ENCODE data around the gene PPP1R7.
"Not testable (repeated sequence)": the region's sequence is repeated elsewhere in the genome, so short reads cannot be mapped to it uniquely, and the experiment has no call there.

Gene PPP1R7

DNA sequence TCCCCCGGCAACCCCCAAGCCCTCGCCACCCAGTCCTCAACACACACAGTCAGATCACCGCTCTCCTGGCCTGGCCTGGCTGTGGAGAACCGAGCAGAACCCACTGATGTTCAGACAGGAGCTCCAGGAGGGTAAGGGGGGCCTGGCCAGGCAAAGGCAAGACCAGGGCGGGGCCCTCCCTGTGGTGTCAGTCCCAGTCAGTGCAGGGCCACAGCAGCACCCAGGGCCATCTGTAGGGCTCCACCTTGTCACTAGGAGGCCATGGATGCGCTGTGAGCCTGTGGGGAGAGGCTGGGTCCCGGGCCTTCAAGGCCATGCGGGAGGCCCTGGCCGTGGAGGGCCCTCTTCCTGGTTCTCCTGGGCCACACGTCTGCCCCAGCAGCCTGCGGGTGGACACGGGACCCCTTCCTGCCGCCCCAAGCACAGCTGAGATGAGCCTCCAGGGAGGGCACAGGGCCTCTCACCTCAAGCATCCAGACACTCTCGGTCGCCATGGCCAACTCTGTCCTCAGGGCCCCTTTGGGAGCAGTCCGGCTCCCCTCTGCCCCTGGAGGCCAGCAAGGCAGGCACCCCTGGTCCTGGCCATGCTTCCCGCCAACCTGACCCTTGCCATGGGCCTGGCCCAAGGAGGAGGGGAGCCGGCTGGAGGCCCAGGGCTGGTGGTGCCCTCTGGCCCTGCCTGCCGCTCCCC, 40.2 kb downstream of the PPP1R7 start:
- no peak for DNase-seq

DNA sequence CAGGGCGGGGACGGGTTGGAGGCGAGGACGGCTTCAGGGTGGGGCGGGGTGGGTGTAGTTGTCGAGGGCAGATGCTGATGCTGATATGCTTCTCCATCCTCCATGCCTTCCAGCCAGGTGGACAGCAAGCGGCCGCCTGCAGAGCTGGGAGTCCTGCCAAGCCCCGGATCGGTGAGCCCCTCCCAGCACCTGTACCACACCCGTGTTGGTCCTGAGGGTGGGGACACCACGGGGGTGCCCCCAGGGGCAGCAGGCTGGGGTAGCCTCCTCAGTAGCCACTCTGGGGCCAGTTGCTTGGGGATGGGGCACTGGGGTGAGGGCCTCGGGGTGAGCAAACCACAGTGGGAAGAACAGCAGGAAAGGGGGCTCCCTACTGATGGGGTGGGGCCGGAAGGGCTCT, 40.8 kb downstream of the PPP1R7 start:
- DNase-seq = no peak

DNA sequence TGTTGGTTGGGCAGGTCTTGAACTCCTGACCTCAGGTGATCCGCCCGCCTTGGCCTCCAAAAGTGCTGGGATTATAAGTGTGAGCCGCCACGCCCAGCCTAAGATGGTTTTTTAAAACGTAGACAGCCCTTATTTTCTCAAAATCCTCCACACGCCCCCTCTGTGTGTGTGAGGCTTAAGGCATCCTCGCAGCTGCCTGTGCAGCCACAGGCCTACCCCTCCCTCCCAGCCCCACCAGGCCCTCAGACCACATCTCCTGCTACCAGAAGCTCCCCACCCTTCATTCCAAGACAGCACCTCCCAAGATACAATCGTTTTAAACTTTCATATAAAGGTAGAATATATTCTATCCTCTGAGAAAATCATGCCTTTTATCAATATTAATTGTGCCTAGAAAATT, 43.0 kb downstream of the PPP1R7 start:
- no peak for DNase-seq

DNA sequence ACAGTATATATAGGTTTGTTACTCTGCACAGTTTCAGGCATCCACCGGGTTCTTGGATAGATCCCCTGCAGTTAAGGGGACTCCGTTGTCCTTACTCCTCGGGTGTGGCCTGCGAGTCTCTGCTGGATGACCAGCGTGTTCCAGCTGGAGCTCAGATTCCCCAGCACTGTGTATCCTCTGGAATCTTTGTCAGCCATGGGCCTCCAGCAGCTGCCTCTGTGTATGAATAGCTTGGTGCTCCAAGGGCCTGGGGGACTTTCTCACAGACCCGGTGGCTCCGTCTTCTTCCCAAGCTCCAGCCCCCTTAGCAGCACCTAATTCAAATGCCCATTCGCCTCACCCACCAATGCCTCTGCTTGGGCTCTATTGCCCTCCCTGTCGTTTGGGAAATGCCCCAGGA, 44.5 kb downstream of the PPP1R7 start:
- DNase-seq = no peak

DNA sequence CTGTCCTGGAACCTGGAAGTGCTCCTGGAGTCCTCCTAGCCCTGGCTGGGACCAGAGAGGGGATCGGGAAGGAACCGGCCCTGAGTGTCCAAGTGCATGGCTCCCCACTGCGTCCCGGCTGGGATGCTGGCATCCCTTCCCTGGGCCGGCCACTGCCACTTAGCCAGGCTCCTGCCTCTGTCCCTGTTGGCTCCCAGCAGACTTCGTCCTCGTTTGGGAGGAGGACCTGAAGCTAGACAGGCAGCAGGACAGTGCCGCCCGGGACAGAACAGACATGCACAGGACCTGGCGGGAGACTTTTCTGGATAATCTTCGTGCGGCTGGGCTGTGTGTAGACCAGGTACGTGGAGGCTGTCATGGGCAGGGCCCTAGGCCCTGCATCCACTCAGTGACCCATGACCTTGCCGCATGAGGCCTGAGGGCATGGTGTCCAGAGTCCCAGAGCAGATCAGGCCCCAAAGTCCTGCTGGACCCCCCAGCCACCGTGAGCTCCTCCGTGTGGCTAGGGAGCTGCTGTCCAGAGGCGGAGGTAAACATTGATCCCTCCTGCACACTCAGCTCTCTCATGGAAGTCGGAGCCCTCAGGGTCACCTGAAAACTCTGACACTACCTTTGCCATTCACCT, 45.4 kb downstream of the PPP1R7 start:
- DNase-seq = no peak

DNA sequence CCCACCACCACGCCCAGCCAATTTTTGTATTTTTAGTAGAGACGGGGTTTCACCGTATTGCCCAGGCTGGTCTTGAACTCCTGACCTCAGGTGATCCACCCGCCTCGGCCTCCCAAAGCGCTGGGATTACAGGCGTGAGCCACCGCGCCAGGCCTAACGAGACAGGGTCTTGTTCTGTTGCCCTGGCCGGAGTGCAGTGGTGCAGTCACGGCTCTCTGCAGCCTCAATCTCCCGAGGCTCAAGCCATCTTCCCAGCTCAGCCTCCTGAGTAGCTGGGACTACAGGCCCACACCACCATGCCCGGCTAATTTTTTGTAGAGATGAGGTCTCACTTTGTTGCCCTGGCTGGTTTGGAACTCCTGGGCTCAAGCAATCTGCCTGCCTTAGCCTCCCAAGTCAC, 47.0 kb downstream of the PPP1R7 start:
- DNase-seq = not testable (repeated sequence)

DNA sequence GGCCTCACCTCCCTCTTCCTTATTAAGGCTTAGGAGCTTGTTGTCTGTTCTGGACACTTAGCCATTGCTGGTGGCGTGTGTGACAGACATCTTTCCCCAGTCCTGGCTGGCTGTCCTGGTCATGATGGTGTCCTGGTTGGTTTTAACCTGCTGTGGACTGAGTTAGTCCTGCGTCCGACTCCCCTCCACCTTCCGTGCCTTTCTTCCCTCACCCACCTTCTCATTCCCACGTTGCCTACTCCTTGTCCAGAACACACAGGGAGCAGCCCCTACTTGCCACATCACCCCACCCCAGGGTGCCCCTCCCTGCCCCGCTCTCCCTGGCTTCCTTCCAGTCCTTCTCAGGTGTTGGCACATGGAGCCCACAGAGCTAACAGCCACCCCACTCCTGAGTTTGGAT, 47.7 kb downstream of the PPP1R7 start:
- no peak for DNase-seq

DNA sequence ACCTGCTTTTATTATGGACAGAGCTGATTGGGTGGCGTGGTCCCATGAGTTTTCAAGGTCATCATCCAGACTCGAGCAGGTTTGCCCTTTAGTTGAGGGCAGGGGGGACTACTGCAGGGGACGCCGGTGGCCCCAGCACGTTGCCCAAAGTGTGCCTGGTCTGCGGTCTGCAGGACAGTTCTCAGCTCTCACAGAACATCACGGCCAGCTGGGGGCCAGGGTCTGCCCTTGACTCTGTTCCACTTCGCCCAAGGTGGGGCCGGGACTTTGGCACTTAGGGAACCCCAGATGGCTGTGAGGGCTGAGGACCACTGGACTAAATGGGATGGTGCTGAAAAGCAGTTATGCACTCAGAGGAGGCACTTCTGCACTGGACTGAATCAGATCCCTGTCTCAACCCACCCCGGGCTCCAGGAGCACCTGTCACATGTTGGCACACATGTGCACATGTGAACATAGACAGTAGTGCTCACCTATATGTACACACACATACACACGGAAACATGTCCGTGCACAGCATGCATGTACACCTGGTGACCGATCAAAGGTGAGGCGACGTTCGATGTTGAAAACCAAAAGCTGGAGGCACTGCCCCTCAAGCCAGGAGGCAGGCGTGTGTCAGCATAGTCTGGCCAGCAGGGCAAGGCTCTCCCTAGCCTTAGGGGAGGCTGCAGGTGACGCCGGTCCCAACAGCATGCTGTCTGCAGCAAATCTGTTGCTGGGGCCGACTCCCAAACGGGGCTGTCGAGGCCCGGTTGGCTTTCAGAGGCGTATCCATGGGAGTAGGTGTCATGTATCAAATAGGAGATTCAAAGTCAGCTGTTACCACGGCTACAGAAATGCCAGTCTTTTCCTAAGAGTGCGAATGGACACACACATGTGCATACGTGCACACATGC, 48.4 kb downstream of the PPP1R7 start:
- DNase-seq = no peak

DNA sequence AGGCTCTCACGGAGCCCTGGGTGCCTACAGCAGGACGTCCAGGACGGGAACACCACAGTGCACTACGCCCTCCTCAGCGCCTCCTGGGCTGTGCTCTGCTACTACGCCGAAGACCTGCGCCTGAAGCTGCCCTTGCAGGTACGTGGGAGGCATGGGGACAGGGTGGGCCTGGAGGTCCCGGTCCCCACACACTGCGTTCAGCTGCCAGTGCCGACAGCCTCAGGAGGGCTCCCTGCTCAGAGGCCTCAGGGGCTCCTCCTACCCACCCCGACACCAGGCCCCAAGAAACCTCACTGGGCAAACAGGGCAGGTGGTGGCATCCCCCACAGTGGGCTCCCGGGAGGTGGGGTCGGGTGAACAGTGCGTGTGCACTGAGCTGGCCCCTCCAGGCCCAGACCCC, 49.0 kb downstream of the PPP1R7 start:
- no peak for DNase-seq

DNA sequence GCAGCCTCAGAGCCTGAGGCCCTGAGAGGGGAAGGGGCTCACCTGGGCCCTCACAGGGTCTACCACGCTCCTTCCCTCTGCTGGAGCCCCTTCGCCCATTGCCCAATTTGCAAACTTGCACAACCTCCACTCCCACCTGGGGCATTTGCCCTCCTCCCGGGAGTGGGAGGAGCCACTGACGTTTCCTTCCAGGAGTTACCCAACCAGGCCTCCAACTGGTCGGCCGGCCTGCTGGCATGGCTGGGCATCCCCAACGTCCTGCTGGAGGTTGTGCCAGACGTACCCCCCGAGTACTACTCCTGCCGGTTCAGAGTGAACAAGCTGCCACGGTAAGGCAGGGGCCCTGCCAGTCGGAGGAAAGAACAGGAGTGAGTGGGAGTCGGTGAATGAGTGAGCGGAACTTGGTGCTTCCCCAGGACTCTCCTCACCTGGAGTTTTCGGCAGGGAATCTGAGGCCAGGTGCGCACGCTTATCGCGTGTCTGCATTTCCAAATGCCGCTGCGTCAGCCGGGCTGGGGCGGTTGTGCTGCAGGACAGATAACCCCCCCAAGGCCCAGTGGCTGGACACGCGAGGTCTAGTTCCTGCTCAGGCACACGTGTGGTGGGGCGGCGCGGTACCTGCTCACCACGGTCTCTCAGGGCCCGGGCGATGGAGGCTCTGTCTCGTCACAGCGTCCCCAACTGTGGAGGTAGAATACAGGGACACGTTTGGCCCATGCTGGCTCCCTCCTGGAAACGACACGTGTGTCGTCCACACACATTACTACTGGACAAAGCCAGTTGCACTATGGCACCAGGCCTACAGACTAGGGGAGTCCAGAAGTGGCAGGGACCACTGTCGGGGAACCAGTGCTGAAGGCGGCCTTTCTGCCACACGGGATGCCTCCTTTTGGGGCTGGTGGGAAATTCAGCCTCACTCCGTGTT, 49.9 kb downstream of the PPP1R7 start:
- DNase-seq = peak in 4 of 56 donors; percentile 16 to 34 (median 24)

DNA sequence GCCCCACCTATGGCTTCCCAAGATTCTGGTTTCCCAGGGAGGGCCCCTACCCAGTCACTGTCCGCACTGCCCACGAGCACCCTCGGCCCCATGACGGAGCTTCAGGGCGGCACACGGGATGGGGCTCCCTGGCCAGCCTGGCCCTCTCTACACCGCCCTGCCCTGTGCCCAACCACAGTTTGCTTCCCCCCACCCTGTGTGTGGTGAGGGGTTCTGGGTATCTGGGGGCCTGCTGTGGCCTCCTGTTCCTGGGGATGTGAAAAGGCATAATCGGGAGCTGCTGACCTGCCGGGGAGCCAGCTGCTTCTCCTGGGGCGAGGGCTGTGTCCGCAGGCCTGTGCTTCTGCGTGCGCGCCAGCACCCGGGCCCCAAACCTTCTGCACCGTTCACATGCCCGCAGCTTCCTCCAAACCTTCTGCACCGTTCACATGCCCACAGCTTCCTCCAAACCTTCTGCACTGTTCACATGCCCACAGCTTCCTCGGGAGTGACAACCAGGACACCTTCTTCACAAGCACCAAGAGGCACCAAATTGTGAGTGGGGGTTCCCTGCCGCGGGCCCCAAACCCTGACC, 50.6 kb downstream of the PPP1R7 start:
- no peak for DNase-seq

DNA sequence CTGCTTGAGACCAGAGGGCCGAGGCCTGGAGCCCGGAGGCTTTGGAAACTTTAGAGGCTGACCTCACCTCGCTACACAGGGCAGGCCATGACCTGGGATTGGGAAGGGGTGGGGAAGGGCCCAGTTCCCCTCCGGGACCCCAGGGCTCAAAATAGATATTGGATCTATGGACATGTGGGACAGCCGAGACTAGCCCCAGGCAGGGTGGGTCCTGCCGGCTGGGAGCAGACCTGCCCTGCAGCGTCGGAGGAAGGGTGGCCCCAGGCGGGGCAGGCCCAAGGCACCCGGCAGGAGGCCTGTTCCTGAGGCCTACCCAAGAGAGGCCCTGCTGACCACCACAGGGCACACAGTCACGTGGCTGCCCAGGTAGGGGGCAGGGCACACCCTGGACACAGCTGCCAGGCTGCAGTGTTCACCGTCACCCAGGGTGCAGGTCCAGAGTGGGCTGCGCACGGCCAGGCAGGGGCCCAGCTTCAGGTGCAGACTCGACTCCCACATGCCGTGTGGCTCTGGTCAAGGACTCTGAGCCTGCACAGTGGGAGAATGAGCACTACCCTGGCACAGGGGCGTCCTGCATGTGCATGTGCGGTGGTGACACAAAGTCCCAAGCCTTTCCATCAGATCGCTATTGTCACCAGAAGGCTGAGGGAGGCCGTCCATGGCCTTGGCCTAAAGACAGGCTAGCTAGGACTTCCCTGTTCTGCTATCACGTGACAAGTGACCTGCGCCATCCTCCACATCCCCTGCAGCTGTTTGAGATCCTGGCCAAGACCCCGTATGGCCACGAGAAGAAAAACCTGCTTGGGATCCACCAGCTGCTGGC, 51.4 kb downstream of the PPP1R7 start:
- no peak for DNase-seq

DNA sequence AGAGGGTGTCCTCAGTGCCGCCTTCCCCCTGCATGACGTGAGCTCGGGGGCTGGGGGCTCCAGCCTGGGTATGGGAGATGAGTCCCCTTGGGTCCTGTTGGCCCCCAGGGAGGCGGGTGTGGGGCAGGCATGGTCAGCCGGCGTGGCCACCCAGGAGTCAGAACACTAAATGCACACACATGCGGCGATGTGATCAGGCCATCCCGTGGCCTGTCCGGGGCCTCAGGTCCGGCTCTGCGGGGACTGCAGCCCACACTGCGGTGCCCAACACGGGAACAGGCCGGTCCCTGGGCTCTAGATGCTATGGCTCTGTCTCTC, 52.0 kb downstream of the PPP1R7 start:
- DNase-seq = no peak

DNA sequence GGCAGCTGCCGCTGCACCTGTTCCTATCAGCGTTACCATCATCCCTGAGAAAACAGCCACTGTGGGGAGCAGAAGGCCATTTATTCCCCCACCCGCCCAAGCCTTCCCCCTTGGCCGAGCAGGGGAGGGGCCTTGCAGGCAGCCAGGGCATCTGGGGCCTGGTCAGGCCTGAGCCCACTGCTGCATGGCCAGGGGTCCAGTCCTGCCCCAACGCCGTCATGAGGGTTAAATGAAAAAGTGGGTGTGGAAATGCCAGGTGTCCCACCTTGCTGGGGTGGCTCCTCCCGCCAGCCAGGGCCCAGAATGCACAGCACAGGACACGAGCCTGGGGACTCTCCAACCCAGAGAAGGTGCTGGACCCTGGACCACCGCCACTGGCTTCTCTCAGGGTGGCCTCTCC, 52.4 kb downstream of the PPP1R7 start:
- no peak for DNase-seq

DNA sequence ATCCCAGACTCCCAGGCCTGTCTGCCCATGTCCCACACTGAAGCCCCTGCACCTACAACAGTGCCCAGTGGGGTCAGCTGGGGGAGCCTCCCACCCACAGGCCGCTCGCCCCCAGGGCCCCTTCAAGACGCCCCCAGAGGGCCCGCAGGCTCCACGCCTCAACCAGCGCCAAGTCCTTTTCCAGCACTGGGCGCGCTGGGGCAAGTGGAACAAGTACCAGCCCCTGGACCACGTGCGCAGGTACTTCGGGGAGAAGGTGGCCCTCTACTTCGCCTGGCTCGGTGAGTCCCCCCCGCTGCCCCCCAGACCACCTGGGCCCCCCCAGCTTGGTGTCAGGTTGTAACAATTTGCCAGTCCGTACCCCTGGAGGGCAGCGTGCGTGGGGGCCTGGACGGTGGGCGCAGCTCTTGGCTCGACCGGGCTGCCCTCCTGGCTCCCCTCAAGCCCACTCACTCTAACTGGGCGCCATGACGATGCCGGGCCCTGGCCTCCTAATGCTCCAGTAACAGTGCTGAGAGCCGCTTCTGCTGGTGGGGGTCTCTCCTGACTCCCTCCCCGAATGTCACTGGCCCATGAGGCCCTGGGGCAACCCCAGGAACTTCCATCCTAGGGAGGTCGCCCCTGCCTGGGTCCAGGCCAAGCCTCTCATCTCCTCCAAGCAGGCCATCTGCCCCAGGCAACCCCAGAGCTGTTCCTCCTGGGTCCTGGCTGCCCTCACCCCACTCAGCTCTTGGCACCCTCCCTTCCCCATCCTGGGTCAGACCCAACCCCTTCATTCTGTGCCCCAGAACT, 53.1 kb downstream of the PPP1R7 start:
- DNase-seq = no peak

DNA sequence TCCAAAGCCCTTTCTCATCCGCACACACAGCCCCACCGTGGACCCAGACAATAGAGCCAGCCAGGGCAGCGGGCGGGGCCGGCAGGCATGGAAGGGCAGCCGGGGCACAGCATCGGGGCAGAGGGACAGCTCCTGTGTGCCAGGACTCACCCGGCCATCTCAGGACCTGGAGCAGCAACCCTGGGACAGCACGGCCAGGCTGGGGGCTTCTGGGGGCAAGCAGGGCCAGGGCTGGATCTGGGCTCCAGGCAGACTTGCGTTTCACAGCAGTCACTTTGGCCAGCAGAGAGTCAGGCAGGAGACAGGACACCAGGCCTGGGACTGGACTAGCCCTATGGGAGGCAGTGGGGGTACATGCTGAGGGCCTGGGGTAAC, 53.7 kb downstream of the PPP1R7 start:
- no peak for DNase-seq

DNA sequence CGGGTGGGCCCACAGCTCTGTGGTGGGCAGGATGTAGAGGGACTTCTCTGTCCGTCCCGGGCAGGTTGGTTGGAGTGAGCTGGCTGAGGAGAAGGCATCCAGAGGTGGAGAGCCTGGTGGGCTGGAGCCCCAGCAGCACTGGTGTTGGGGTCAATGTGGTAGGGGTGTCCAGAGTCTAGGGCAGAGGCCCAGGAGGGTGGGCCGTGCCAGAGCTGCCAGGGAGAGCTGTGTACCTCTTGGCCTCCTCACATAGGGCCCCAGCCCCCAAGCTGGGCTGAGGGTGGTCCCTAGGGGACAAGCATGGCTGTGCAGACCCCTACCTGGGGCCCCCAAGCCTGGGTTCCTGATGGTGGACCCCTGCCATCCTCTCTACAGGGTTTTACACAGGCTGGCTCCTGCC, 54.2 kb downstream of the PPP1R7 start:
- DNase-seq = no peak

DNA sequence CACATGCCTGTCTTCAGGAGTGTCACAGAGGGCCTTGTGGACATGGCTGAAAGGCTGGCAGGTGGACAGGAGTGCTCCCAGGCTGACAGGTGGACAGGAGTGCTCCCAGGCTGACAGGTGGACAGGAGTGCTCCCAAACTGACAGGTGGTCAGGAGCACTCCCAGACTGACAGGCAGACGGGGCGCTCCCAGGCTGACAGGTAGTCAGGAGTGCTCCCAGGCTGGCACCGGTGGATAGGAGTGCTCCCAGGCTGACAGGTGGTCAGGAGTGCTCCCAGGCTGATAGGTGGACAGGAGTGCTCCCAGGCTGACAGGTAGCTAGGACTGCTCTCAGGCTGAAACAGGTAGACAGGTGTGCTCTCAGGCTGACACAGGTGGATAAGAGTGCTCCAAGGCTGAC, 54.8 kb downstream of the PPP1R7 start:
- DNase-seq = no peak

DNA sequence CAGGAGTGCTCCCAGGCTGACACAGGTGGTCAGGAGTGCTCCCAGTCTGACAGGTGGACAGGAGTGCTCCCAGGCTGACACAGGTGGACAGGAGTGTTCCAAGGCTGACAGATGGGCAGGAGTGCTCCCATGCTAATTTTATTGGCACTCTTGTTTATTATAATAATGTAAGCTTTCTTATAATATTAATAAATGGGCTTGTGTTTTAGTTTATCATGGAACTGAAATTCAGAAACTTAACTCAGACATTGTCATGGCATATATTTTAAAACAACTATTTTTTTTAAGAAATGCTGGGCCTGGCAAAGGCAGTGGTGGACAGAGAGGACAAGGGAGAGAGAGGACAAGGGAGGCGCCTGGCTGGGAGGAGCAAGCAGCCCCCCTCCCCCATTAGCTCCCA, 56.9 kb downstream of the PPP1R7 start:
- DNase-seq = no peak
